ENCODE results near the gene RB1.
"Not testable (repeated sequence)": the region's sequence is repeated elsewhere in the genome, so short reads cannot be mapped to it uniquely, and the experiment has no call there.

RB1 gene

GRCh38 chr13:48349525-48349924 lies 46.0 kb downstream of the RB1 start:
- DNase-seq (ENCODE audit: low read depth): no peak

DNA sequence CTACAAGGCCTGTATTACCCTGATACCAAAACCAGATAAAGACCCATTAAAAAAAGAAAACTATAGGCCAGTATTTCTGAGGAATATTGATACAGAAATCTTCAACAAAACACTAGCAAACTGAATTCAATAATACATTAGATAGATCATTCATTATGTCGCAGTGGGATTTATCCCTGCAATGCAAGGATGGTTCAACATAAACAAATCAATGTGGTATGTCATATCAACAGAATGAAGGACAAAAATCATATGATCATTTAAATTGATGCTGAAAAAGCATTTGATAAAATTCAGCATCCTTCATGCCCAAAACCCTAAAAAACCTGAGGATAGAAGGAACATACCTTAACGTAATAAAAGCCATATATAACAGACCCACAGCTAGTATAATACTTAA lies 50.0 kb downstream of the RB1 start:
- no peak for DNase-seq (ENCODE audit: low read depth)

DNA sequence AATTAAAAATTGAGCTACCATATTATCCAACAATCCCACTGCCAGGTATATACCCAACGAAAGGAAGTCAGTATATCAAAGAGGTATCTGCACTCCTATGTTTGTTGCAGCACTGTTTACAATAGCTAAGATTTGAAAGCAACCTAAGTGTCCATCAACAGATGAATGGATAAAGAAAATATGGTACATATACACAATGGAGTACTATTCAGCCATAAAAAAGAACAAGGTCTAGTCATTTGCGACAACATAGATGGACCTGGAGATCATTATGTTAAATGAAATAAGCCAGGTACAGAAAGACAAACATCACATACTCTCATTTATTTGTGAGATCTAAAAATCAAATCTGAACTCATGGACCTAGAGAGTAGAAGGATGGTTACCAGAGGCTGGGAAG lies 52.0 kb downstream of the RB1 start:
- not testable (repeated sequence) for DNase-seq (ENCODE audit: low read depth)

- DNase-seq (ENCODE audit: low read depth): no peak
Observed at GRCh38 chr13:48356750-48357149, 53.2 kb downstream of the RB1 start.

GRCh38 chr13:48369988-48370387 lies 66.4 kb downstream of the RB1 start:
- DNase-seq (ENCODE audit: low read depth): no peak

- DNase-seq (ENCODE audit: low read depth): no peak
Observed at GRCh38 chr13:48370815-48371214, 67.3 kb downstream of the RB1 start.

DNA sequence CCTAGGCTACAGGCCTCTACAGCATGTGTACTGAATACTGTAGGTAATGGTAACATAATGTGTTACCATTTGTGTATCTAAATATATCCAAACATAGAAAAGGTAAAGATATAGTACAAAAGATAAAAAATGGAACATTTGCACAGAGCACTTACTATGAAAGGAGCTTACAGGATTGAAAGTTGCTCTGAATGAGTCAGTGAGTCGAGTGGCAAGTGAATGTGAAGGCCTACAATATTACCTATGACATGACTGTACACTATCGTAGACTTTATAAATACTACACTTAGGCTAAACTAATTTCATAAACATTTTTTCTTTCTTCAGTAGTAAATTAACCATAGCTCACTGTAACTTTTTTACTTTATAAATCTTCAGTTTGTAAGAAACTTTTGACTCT lies 74.3 kb downstream of the RB1 start:
- DNase-seq (ENCODE audit: low read depth): no peak

DNA sequence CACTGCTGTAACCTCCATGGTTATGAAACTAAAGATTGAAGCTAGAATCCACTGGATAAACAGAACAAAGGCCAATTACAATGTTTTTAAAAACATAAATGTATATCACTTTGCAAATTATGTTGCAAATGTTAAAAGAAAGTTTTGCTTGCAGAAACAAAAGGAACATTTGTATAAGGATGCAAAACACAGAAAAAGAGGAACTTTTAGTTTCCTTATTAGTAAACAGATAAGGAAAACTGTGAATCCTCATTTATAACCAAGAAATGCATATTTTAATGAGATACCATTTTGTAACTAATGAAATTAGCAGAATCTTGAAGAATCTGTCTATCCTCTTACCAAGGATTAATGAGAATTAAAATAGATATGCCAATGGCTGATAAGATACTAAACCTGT lies 77.0 kb downstream of the RB1 start:
- no peak for DNase-seq (ENCODE audit: low read depth)

- no peak for DNase-seq (ENCODE audit: low read depth)
Observed at GRCh38 chr13:48383384-48383783, 79.8 kb downstream of the RB1 start.

DNA sequence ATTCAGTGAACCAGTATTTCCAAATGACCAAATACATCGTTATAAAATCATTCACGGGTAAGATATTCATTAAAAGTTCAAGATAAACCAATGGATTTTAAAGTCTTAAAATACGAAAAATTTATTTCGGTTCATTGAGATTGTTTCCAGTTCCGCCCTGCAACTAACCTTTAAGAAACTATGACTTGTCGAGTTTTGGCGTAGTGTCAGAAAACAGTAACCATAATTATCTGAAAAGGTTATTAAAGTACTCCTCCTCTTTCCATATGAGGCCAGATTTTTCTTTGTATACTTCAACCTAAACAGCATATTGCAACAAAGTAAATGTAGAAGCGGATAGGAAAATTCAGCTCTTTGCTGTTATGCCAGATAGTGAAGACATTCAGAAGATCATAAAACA lies 83.3 kb downstream of the RB1 start:
- DNase-seq (ENCODE audit: low read depth): no peak

DNA sequence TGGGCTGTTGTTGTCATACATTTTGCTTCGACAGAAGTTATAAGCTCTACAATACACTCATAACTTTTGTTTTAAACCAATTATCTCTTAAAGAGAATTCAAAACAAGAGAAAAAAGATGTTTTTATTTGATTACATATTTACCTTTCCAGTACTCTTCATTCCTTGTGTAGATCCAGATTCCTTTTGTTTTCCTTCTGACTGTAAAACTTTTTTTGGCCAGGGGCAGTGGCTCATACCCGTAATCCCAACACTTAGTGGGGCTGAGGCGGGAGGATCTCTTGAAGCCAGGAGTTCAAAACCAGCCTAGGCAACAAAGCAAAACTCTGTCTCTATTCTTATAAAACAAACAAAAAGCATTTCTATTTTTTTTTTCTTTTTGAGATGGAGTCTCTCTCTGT lies 87.7 kb downstream of the RB1 start:
- DNase-seq (ENCODE audit: low read depth): no peak

DNA sequence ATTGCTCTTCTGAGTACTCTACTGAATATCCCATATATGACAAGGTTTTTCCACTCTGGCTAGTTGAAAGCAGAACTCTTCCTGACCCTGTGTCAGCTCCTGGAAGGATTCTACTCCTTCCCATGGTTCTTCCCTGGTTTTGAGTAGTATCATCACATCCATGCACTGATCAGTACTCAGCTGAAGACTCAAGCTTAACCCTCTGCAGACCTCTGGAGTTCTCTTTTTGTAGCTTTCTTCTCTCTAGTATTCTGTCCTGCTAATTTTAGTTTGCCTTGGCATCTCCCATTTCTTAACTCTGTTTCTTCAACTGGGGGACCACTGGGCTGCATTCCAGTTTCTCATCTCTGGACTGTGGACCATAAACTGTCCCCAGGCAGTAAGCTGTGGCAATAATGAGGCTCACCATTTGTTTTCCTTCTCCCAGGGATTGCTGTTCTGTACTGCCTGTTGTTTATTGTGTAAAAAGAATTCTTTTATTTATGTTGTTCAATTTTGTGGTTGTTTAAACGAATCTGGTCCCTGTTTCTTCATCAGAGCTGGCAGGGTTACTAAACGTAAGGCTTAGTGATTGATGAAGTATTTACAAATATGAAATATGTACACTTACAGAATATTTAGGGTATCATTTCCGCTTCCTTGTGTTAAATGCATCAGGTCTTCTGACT lies 89.6 kb downstream of the RB1 start:
- DNase-seq (ENCODE audit: low read depth): no peak

- DNase-seq (ENCODE audit: low read depth): no peak
Observed at GRCh38 chr13:48393698-48394085, 90.1 kb downstream of the RB1 start.

- DNase-seq (ENCODE audit: low read depth): no peak
Observed at GRCh38 chr13:48397744-48398143, 94.2 kb downstream of the RB1 start.

DNA sequence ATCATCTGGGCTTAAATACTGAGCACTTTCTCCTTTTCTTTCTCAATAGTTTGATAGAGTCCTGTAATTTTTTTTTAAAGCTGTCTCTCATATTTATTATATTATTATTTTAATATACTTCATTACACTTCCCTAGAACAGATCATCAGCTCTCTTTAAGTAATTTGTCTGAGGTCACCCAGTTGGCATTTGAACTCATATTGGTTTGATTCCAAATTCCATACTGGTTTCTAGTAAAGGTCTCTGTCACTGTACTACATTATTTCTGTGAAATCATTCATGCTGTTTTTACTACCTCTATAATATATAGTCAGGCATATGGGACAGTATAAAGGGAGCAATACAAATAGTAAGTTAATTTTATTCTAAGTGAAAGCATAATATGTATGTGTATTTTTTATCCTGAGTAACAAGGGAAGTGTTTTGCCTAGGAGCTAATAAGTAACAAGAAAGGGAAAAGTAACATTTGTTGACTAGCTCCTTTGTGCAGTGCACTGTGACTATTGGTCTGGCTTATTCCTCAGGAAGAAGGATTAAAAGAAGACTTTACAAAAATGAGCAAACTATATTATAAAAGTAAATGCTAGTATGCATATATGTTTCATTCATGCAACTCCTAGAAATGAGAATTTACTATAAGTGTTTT lies 95.0 kb downstream of the RB1 start:
- no peak for DNase-seq (ENCODE audit: low read depth)

GRCh38 chr13:48400090-48400694 lies 96.6 kb downstream of the RB1 start:
- no peak for DNase-seq (ENCODE audit: low read depth)

GRCh38 chr13:48400850-48401291 lies 97.3 kb downstream of the RB1 start:
- DNase-seq (ENCODE audit: low read depth): peak; percentile 84

- DNase-seq (ENCODE audit: low read depth): no peak
Observed at GRCh38 chr13:48401480-48401879, 97.9 kb downstream of the RB1 start.

GRCh38 chr13:48402325-48402932 lies 98.9 kb downstream of the RB1 start:
- DNase-seq (ENCODE audit: low read depth): no peak

DNA sequence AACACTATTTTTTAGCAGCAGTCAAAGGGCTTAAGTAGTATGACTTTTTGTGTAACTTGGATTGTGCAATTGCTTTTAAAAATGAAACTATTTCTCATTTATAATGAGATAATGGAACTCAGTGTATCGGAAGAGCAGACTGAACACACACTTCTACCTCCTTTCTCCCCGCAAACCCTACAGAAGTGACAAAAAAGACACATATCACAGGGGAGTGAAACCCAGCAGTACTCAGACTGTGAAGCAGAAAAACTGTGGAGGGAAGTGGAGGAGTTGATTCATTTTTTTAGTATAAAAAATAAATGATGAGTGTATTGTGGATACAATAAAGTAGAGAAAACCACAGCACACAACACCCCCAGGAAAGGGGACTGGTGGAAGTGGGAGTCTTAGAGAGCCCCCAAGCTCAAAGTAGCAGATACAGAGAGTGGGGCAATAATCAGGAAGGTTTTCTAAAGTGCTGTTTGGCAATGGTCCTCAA lies 99.6 kb downstream of the RB1 start:
- DNase-seq (ENCODE audit: low read depth): no peak

DNA sequence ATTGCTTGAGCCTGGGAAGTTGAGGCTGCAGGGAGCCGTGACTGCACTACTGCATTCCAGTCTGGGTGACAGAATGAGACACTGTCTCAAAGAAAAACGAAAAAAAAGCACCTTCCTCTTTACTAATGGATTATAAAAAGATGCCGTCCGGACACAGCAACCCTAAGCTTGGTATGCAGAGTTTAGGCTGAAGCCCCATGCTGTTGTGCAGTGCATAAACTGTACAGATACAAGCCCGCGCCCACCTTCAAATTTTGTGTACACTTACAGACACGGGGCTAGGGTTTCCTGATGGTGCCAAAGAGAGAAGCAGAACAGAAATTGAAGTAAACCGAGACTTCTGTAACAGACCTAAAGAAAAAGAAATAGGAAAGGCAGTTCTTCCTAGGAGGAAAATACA lies 100.4 kb downstream of the RB1 start:
- no peak for DNase-seq (ENCODE audit: low read depth)

DNA sequence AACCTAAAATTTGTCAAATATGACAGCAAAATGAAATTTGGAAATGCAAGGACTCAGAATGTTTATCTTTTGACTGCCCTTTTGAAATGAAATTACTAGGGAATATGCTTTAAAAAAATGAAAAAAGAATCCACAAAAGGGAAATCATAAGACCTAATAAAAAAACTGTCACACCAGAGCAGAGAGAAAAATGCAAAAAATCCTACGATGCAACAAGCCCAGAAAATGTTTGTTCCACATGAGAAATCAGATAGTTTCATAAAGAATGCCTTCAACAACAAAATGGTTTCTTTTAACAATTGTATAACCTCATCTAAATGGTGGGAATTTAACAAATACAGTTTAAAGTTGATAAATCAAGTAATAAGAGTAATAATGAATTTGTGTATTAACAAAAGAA lies 101.4 kb downstream of the RB1 start:
- DNase-seq (ENCODE audit: low read depth): no peak

DNA sequence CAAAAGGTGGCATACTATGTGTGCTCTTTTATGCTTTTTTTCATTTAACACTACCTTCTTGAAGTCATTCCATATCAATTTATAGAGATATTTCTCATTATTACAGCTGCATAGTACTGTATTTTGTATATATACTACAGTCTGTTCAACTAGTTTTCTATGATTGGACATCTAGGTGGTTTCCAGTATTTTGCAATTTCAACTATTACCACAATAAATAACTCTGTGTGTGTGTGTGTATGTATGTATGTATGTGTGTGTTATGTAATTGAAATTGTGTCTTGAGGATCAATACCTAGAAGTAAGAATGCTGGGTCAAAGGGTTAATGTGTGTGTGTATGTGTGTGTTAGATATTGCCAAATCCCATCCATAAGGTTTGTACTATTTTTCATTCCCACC lies 102.3 kb downstream of the RB1 start:
- DNase-seq (ENCODE audit: low read depth): no peak

All from fibroblast of the conjunctiva (primary cell).